ENCODE measurements around the gene DEFB121.

DNA sequence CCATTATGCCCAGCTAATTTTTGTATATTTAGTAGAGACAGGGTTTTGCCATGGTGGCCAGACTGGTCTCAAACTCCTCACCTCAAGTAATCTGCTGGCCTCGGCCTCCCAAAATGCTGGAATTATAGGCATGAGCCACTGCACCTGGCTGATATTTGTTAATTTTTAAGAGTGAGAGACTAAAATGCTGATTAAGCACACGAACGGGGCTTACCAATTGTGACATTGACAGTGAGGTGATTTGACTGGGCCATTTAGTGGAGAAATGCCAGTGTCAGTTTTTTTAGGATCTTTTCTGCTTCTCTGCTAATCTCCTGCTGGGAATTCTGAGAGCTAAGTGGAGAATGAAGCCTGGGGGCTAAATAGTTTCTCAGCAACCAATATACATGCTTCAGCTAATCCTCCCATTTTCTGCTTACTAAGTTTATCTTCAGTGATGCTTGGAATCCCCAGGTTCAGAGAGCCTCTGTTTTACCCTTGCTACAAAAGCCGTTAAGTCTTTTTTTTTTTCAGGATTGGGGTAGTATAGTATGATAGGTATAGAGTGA lies 24.6 kb upstream of the DEFB121 start:
- TF ChIP-seq CTCF (IDR thresholded peaks at IDR 0.05; ENCODE audit: poor library complexity) (no peak), EZH2phosphoT487 (IDR thresholded peaks at IDR 0.05; ENCODE audit: low read depth, severe bottlenecking, unreplicated experiment) (no peak), EZH2 (IDR thresholded peaks at IDR 0.05; ENCODE audit: borderline replicate concordance) (no peak)
